ENCODE data around the gene ALOXE3.

DNA sequence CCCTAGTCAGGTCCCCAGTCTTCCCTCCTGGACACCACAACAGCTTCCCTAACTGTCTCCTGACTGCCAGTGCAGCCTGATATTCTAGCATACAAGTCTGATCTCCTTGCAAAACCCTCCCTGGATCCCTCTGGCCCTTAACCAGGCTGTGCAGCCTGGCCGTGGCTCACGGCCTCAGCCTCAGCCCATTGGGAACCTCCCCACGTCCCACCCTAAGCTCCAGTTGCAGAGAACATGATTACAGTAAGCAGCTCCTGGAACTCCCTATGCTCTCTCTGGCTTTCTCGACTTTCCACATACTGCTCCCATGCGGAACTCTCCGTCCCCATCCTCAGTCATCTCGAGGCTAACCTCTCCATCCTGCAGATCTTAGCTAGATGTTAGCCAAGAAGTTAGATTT lies 43.8 kb downstream of the ALOXE3 start:
- TF ChIP-seq CREB5 (CRISPR knock-in tag; IDR thresholded peaks at IDR 0.05; ENCODE audit: low read depth) (no peak), PATZ1 (CRISPR knock-in tag; IDR thresholded peaks at IDR 0.05; ENCODE audit: borderline replicate concordance) (no peak), ZFP3 (CRISPR knock-in tag; IDR thresholded peaks at IDR 0.05) (no peak)

Data from SK-N-SH treated with all-trans-retinoic acid at 6 μM for 48 hours (cell line).